SIG-M5 treated with dmso at 0.1 percent for 504 hours (cell line): ENCODE results near the gene IRAK3.
"Not testable (repeated sequence)": the region's sequence is repeated elsewhere in the genome, so short reads cannot be mapped to it uniquely, and the experiment has no call there.

ENCODE experiments used
- DNase-seq: peaks from one replicate; lab custom pipeline; 2025; ENCODE audit not compliant: unreplicated experiment; lab: John Stamatoyannopoulos, UW

The IRAK3 gene

GRCh38 chr12:66169221-66170170 is 19.5 kb upstream of the IRAK3 start, which contains the start of gene TMBIM4:
Gene TMBIM4 (minus strand): TSS chr12:66169996. CDS start chr12:66169951, 45 bp downstream.
- peak; percentile 97 for DNase-seq

- no peak for DNase-seq
These were observed 18.4 kb upstream of the IRAK3 start for GRCh38 chr12:66170606-66171005.

GRCh38 chr12:66174391-66175325 is 14.4 kb upstream of the IRAK3 start:
- DNase-seq, result not testable (repeated sequence)

GRCh38 chr12:66176105-66176900 is 12.7 kb upstream of the IRAK3 start:
- no peak for DNase-seq

GRCh38 chr12:66182956-66183355 is 6.1 kb upstream of the IRAK3 start:
- no peak for DNase-seq

DNA sequence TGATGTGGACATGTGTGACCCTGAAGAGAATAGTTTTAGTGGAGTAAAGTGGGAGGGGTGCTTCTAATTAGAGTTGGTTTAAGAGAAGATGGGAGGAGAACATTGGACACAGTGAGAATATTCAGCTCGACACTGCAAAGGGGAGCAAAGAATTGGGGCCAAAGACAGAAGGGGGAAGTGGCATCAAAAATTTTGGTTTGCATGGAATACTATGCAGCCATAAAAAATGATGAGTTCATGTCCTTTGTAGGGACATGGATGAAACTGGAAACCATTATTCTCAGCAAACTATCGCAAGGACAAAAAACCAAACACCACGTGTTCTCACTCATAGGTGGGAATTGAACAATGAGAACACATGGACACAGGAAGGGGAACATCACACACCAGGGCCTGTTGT is 4.2 kb upstream of the IRAK3 start:
- DNase-seq, result not testable (repeated sequence)

DNA sequence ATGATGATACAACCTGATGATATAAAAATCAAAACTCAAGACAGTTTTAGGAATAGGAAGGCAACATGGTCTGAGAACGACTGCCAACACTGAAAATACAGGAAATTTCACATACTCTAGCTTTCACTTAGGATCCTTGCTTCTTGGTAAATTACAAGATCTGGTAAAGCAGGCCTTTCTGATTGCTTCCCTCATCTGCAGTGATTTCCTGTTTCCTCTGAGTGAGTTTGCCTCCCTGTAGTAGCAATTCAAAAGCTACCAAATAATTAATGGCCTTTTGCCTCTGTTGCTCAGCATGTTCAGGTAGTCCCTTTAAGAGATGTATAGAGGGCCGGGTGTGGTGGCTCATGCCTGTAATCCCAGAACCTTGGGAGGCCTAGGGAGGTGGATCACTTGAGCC is 2.0 kb upstream of the IRAK3 start:
- DNase-seq, result no peak

DNA sequence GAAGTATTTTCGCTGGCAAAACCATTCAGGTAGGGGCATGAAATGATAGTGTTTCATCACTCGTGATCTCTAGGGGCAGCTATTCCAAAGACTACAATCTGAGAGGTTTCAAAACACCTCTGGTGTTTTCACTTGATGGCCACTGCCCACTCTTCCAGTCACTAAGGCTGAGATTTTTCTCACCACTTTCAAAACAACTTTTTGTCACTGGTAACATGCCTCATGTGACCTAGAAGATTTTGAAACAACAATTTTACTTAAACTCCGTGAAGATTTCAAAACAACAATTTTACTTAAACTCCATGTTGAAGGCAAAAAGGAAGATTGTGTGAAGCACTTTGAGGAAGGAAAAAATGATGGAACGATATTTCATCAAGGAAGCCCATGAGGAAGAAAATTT is 1.2 kb upstream of the IRAK3 start:
- no peak for DNase-seq

- DNase-seq, result peak; percentile 54
These were observed 451 bp downstream of the IRAK3 start for GRCh38 chr12:66189486-66189843.

DNA sequence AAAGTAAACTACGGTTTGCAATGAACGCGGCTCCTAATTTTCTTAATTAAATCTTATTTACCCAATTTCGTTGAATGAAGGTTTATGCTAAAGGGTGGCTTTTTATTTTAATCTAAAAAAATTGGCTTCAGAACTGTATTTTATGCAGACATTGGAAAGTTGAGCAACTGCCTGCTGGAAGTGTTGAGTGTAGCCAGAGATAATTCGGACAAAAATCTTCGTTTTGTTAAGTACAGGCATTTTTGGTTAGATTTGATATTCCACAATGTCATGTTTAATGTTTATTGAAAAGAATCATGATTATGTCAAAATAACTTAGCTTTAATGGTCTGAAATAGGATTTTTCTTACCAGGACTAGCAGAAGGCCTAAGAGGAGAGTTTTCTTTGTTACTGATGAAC is 875 bp downstream of the IRAK3 start:
- peak; percentile 43 for DNase-seq

DNA sequence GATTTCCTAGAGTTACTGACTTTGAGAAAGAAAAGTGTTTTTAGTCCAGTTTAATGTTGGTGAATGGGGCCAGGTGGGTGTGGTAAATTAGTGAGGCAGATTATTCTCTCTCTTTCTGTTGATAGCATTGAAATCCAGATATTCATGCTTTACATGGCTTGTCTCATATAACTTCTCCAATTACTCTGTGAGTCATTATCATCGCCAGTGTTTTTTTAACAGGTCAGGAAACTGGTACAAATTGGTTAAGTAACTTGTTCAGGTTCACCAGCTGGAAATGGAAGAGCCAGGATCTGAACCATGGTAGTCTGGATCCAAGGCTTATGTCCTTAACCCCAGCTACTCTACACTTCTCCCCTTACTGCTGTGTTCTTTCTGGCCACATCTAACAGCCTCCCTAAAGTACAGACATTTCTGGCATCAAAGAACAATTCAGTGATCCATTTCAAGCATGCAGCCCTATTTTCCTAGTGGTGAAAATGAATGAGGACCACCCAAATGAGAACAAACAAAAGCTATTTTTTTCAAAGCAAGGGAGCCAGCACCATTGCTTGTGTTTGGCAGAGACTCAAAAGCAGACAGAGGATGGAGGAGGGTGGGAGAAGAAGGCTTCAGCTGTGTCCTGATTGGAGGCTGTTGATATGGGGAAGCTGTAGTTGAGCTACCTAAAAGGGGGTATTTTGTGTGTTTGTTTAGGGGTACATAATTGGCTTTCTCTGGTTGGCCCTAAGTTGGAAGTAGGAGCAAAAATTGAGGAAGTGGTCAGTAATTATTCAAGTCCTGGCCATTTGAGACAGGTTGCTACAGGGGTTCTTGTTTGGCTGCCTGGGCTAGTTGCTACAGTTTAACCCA is 1.7 kb downstream of the IRAK3 start:
- peak; percentile 62 for DNase-seq

GRCh38 chr12:66191547-66192126 is 2.6 kb downstream of the IRAK3 start:
- no peak for DNase-seq

DNA sequence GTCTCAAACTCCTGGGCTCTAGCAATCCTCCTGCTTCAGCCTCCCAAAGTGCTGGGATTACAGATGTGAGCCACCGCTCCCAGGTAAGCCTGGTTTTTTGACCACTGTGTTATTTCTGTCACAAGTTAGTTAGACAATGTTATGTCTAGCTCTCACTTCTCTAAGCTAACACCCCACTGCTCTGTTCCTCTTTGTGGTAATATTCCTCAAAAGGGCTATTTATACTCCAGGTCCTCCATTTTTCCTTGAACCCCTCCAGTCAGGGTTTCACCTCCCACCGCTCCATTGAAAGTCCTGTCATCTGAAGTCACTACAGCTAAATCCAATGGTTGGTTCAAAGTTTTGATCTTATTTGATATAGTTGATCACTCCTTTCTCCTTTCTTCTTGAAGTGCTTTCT is 5.1 kb downstream of the IRAK3 start:
- DNase-seq, result no peak

DNA sequence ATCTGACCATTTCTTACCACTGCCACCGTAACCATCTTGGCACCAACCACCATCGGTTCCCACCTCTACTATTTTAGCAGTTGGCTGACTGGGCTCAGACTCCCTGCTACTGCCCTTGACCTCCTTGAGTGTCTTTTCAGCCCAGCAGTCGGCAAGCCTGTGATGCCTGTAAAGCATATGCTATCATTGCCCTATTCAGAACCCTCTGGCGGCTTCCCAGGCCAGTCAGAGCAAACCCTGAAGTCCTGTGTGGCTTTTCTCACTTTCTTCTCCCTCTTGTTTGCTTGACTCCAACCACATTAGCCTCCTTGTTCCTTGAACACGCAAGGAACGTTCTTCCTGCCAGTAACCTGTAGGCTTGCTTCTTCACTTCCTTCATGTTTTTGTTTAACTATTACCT is 6.2 kb downstream of the IRAK3 start:
- DNase-seq, result no peak

DNA sequence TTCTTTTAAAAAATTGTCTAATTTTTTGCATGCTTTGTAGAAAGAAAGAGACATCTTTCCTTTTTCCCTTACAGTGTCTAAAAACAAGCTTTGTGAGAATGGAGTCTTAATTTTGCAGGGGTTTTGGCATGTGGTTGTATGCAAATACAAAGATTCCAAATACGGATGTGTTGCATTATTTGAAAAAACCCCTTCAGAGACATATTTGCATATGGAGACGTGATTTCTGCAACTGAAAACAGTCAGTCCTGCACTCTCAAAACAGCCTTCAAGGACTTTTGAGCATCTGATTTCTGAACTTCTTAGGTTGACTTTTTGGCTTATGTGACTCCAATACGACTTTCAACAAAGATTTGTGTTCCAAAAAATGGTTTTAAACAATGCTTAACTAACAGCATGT is 7.8 kb downstream of the IRAK3 start:
- DNase-seq, result no peak

DNA sequence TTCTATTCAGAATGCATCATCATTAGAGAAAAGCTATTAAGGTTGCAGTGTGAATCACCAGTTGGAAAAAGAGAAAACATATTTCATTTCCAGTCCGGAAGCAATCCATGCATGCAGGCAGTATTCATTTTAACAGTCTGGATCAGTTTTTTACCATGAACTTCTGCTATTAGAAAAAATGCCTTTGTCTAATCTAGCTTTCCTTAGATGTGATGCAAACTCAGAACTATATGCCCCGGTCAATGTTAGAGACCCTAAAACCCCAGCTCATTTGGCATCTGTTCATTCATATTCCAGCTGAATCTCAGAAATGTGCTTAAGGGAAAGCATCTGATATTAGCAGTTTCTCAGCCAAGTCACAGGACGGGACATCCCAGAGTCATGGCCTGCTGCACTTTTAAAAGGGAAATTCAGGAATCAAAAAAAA is 8.5 kb downstream of the IRAK3 start:
- DNase-seq, result no peak

DNA sequence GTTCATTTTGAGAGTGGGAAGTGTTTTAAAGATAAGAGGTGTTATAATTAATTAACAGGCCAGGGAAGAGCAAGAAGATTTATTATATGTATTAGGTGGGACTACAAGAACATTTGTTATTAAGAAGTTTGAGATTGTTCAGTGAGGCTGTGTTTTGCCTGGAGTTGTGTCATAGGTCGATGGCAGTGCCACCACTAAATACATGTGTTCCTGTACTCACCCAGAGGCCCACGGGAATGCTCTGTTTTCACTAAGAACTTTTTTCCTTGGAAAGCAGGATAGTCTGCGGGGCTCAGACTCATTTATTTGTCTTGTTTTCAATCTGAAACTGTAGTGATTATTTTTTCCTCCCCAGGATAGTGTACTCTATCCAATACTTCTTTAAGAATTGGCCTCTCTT is 10.1 kb downstream of the IRAK3 start:
- DNase-seq, result no peak

- no peak for DNase-seq
These were observed 11.0 kb downstream of the IRAK3 start for GRCh38 chr12:66199831-66200509.

DNA sequence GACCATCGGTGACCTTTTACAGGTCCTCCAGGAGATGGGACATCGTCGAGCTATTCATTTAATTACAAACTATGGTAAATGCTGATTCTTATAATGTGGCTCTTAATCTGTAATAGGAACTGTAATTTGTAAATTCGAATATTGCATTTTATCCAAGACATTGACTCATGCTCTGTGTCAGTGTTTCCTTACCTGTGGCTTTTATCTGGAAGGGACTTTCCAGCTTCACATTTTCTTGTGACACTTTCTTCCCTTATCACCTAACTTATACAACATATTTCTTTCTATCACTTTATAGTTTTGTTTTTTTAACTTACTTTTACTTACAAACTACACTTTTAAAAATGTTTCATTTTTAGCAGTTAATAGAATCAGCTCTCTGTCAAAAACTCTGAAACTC is 14.8 kb downstream of the IRAK3 start:
- no peak for DNase-seq
